HG03354 (cell line): ENCODE measurements around the gene FAU.
"Not testable (repeated sequence)": the region's sequence is repeated elsewhere in the genome, so short reads cannot be mapped to it uniquely, and the experiment has no call there.

ENCODE experiments used
- ATAC-seq: cut with Tn5 transposase; IDR thresholded peaks from one replicate; pipeline ENCODE4 v1.9.1; 2021; ENCODE audit warnings: mild to moderate bottlenecking; ENCODE audit not compliant: unreplicated experiment, poor library complexity, severe bottlenecking

The FAU gene

DNA sequence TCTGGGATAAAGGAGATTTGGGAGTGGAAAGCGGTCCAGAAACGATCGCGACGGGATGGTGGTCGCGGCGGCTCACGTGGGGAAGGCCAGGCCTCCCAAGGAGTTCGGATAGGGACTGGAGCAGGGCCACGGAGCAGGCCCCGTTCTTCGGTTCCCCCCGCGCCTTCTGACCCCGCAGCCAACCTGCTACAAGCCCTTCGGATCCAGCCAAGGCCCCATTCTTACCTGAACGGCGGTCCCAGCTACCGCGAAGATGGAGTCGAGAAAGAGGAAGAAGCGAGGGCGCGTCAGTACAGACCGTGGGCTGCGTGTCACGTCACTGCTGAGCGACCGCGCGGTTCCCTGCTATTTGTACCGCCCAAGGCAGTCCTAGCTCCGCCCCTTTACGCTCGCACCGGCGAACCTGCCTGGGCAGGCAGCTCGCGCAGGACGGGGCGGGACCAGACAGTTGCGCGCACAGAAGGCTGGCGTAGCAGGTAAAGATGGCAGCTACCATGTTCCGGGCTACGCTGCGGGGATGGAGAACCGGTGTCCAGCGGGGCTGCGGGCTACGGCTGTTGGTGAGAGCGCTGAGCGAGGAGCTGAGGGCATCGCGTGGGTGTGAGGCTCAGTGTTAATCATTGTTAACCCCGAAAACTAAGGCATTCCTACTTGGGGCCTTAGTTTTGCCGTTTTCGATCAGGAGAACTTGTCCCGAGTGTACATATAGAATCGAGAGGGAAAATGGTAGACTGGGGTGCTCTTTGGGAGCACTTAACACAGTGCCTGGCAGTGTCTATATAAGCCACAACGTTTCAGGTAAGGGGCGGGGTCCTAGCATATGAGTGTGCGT is at the start of gene FAU, which contains the start of gene MRPL49:
TSS of gene FAU (minus strand) at position 270 of the 832 bp plus-strand sequence. CDS start 321 bp downstream, outside the sequence.
TSS of gene MRPL49 (plus strand) at position 457 of the 832 bp plus-strand sequence. CDS start at position 483, 26 bp downstream.
- ATAC-seq: peak; percentile 67

DNA sequence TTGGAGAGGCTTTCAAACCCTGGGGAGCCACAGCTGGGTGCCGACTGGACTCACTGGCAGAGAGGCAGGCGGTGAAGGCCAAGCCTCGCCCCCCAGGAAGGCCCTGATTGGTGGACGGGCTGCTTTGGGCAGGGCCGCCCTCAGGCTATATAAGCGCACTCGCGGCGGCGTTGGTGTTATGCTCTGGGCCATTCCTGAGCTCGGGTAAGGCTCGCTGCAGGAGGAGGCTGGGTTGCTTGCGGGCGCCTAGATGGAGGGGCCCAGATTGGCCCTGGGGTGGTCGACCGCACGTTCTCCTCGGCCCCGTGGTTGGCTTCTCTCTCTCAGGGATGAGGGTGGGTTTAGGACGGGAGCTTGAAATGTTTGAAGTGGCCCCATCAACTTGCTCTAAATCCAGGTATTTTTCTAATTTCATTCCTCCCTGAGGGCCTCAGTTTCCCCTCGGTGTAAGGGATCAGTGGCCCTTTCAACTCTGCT is 48.2 kb upstream of the FAU start, which contains the start of gene SPDYC:
TSS of gene SPDYC (plus strand) at position 176 of the 477 bp plus-strand sequence. CDS start 1,125 bp downstream, outside the sequence.
- no peak for ATAC-seq

DNA sequence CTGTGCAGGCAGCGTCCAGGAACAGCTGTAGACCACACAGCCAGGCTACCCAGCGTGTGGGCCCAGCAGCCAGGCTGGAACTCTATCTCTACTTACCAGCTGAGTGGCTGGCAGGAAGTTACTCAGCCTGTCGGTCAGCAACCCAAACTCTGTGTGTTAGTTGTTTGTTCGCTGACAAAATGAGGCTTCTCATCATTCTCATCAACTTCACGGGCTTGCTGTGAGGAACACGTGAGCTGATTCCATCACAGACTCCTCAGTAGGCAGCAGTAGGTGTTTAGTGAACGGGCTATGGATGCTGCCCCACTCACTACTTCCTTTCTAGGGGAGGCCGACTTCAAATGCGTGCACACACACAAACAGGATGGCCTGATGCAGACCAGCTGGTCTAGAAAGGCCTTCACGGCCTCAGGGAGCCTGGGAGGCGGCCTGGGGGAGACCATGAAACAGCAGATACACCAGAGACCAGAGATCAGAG is 47.3 kb upstream of the FAU start:
- no peak for ATAC-seq

DNA sequence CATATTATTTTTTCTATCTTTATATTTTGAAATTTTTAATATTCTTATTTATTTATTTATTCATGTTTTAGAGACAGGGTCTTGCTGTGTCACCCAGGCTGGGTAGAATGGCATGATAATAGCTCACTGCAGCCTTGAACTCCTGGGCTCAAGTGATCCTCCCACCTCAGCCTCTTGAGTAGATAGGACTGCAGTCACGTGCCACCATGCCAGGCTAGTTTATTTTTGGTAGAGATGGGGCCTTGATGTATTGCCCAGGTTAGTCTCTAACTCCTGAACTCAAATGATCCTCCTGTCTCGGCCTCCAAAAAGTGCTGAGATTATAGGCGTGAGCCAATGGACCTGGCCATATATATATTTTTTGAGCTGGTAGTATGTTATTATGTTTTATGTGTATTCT is 45.7 kb upstream of the FAU start:
- ATAC-seq: no peak

DNA sequence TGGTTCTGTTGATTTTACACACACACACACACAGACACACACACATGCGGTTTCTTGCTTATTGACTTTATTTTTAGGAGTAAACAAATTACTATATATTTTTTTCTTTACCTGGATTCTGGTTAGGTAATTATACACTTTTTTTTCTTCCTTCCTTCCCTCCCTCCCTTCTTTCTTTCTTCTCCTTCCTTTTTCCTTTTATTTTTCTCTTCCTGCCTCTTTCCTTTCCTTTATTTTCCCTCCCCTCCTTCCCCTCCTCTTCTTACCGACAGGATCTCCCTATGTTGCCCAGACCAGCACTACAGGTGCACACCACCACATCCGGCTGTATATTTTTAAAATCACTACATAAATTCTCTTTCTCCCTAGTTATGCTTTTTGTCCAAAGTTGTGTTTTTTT is 45.0 kb upstream of the FAU start:
- ATAC-seq: no peak

DNA sequence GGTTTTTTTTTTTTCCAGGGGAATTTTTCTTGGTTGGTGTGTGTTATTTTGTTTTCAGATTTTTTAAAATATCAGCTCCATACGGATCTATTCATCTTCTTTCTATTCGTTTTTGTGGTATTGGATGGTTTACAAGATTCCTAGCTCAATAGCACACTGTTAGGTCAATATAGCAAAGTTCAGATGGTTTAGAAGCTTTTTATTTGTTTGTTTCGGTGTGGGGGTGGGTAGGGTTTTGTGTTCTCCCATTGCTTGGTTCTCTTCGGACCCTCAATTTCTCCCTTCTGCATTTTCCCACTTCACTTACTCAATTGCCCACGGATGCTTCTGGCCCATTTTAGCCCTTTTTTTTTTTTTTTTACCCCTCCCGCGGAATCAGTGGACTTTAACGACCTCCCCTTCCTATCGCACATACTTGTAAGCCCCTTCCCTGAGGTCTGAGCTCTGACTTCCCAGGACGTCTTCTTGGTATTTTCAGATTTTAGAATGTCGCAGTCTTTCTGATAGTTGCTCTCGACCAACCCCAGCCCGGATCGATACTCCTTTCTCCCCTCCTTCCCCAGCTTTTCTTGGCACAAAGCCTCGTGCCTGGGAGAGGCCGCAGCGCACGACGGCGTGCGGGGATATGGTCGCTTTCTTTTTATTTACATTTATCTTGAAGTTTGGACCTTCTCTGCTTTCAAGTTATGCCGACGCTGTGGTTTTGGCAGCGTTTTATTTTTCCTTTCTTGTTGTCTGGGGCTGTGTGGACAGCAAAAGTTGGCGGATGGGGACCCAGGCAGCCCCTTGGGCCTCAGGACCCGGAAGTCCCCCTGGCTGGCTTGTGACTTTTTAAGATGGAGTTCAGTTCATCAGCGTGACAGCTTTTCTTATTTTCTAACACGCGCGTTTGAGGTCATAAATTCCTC is 43.7 kb upstream of the FAU start:
- no peak for ATAC-seq

DNA sequence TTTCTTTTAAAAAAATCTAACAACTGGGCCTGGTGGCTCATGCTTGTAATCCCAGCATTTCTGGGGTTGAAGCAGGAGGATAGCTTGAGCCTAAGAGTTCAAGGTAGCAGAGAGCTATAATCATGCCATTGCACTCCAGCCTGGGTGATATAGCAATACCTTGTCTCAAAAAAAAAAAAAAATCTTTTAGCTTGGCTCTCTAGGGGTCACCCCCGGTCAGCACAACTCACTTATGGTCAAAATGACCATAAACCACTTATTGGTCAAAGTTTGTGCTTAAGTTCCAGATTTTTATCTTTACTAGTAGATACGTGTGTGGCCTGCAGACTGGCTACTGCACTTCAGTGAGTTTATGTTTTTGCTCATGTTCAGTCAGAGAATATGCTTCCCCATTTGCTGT is 41.8 kb upstream of the FAU start:
- ATAC-seq: no peak

DNA sequence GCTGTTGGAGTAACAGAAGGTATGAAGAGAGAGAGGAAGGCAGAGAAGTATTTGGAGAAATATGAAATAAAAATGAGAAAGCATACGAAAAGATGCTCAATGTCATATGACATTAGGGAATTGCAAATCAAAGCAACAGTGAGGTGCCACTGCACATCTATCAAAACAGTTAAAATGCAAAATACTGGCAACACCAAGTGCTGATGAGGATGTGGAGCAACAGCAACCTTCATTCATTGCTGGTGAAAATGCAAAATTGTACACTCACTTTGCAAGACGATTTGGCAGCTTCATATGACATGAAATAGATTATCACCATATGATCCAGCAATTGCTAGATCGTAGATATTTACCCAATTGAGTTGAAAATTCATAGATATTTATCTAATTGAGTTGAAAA is 38.7 kb upstream of the FAU start:
- no peak for ATAC-seq

DNA sequence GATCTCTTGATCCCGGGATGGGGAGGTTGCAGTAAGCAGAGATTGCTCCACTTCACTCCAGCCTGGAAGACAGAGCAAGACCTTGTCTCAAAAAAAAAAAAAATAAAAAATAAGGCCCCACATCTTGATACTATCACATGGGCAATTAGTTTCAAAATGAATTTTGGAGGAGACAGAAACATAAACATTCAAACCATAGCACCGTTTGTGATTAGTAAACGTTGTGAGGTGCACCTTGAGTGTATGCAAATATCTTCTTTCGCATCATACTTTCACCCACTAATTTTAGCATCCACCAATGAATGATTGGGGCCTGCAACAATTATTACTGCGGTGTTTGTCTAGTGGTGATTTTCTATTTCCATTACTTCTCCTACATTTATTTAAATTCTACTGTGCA is 37.1 kb upstream of the FAU start:
- ATAC-seq: peak; percentile 66

DNA sequence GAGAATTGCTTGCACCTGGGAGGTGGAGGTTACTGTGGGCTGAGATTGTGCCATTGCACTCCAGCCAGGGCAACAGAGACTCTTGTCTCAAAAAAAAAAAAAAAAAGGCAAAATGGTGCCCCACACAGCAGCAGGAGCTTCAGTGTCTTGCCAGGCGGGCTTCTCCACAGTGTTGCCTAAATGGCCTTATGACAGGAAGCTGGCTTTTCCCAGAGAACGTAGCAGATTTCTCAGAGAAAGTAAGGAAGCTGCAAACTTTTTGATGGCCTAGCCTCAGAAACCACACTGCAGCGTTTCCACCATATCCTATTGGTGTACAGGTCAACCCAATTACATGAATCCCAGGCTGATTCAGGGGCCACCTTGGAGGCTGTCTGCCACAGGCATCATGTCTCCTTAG is 35.4 kb upstream of the FAU start:
- no peak for ATAC-seq

DNA sequence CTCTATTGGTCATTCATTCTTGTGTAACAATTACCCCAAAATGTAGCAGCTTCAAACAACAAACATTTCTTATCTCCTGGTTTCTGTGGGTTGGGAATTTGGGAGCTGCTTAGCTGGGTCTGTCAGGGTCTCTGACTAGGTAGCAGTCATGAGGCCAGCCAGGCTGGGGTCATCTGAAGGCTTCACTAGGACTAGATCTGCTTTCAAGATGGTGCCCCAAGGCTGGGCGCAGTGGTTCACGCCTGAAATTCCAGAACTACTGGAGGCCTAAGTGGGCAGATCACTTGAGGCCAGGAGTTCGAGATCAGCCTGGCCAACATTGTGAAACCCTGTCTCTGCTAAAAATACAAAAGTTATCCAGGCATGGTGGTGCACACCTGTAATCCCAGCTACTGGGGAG is 35.0 kb upstream of the FAU start:
- ATAC-seq: no peak

DNA sequence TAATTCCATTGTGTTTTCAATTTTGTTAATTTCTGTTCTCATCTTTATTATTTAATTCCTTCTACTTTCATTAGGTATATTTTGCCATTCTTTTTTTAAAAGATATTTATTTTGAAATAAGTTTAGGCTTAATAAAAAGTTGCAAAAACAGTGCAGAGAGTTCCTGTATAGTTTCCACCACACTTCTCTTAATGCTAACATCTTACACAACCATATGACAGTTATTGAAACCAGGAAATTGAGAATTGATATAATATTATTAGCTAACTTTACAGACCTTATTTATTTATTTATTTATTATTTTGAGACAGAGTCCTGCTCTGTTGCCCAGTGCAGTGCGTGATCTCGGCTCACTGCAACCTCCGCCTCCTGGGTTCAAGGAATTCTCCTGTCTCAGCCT is 34.3 kb upstream of the FAU start:
- ATAC-seq: no peak

DNA sequence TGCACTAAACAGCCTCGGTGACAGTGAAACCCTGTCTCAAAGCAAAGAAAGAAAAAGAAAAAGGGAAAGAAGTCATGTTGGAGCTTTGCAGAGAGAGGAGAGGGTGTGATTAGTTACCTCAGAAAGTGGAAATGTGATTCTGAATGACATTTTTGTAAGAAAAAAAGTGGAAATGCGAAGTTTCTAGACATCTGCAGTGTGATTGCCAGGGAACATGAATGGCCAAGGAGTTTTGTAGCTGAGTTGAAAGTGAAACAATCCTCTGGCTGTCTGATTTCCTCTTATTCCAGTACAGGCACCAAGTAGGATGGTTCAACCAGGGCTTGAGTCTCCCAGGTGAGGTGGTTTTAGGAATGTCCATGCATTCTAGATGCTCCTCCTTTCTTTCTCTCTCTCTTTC is 30.2 kb upstream of the FAU start:
- ATAC-seq: no peak

DNA sequence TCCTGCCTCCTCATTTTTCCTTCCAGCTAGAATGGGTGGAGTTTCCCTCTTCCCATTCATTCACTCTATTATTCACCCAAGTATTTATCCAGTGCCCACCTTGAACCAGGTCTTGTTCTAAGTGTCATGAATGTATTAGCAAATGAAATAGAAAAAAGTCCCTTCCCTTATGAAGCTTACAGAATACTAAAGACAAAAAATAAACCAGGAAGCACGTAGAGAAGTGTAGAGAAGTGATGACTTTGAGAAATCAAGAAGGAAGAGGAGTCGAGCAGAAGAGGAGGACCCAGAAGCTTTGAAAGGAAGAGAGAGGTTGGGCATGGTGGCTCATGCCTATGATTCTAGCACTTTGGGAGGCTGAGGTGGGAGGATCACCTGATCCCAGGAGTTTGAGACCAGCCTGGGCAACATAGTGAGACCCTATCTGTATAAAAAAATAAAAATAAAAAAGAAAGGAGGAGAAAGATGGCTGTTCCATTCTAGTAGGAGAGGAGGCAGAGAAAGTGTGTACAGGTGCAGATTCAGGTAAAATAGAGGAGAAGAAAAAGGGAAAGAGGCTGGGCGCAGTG is 29.5 kb upstream of the FAU start:
- ATAC-seq: no peak

DNA sequence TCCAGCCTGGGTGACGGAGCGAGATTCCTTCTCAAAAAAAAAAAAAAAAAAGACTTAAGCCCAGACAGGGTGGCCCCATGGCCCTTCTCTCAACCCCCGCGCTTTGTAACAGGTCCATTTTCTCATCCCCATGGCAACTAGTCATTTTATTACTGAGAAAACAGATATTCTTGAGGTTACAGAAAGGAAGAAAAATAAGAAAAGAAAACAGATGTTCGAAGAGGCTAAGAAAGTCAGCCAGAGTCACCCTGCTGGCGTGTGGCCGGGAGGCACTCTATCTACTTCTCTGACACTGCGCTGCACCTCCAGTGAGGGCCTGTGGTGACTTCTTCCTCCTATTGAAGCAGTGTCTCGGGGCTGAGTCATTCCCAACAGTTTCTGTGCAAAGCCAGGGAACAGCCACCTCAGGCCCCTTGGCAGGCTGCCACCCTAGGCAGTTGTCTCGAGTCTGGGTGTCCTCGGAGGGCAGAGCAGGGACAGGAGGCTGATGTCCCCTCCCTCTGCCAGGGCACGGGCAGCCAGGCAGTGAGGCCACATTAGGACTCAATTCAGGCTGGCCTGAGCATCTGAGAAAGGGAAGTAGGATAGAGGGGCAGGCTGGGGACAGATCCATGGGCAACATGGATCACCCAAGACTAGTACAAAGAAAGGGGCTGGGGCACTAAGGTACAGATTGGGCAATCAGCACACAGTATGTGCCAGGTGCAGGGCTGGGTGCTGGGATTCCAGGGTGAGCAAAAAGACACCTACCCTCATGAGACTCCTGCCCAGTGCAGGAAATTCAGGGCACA is 28.8 kb upstream of the FAU start:
- no peak for ATAC-seq

DNA sequence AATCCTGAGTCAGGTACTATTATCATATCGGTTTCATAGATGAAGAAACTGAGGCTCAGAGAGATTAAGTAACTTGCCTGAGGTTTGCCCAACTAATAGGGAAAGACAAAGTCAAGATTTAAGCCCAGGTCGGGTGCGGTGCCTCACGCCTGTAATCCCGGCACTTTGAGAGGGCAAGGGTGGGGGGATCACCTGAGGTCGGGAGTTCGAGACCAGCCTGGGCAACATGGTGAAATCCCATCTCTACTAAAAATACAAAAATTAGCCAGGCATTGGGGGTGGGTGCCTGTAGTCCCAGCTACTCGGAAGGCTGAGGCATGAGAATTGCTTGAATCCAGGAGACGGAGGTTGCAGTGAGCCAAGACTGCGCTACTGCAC is 28.2 kb upstream of the FAU start:
- not testable (repeated sequence) for ATAC-seq

DNA sequence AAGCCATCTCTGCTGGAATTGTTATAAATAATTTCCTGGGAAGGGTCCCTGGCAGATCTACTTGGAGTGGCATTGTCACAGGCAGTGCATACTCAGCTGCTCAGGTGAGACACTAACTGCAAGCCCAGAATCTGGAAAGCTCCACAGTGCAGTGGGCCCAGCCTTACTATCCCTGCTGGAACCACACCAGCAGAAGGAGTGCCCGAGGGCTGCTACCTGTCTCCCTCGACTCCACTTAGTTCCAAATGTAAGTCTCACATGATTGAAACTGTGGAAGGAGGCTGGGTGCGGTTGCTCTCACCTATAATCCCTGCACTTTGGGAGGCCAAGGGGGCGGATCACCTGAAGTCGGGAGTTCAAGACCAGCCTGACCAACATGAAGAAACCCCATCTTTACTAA is 26.7 kb upstream of the FAU start:
- ATAC-seq: no peak

DNA sequence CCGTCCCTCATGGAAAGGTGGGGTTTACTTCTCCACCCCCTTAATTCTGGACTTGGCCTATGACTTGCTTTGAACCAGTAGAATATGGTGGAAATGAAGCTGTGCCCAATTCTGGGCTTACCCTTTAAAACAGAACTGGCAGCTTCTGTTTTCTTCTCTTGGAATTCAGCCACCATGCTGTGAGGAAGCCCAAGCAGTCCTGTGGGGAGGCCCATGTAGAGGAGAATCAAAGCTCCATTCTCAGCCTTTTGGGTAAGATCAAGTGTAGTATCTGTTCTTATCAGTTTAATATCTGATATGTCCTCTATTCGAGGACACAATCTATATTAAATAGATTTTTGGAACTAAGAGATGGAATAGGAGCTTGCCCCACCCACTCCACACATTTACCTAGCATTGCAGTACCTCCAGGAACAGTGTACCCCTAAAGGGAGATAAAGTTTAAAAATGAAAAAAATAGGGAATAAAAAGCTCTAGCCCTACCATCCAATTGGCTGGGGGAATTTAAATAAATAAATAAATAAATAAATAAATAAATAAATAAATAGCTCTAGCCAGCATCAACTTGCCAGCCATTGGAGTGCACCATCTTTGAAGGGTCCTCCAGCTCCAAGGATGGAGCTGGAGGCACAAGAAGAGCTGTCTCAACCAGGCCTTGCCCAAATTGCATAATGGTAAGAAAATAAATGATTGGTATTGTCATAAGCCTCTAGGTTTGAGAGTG is 25.6 kb upstream of the FAU start:
- no peak for ATAC-seq
